ENCODE results near the gene SERTAD4. TPM values are rescaled to one million over a fixed set of nuclear protein-coding genes. Genes with fewer than 3 reads are reported as not detected.

SERTAD4 gene
- total and polyA plus RNA-seq, 2 of the 8 experiments (the other 6 are each of a cell fraction or from before 2014, with no cell fraction given) = 0.54 to 3.2 TPM

DNA sequence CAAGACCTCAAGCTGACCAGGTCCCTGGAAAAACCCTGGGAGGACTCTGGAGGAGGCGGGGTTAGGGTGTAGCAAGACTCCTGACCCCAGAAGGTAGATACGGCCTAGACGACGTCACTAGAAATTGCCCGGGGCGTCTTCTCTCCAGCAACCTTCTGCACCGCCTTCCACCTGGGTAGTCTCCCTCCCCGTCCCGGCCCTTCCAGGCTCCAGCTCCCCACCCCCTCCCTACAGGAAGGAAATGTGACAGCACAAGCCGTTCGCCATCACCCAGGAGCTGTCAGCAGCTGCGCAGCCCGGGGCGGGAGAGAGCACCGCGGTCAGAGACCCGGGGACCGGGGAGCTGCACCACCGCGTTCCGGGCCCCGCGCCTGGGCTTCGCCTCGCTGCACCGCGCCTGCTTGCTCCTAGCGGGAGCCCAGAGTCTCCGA lies 20.0 kb downstream of the SERTAD4 start (continued):
- TF ChIP-seq, protein P1, sequence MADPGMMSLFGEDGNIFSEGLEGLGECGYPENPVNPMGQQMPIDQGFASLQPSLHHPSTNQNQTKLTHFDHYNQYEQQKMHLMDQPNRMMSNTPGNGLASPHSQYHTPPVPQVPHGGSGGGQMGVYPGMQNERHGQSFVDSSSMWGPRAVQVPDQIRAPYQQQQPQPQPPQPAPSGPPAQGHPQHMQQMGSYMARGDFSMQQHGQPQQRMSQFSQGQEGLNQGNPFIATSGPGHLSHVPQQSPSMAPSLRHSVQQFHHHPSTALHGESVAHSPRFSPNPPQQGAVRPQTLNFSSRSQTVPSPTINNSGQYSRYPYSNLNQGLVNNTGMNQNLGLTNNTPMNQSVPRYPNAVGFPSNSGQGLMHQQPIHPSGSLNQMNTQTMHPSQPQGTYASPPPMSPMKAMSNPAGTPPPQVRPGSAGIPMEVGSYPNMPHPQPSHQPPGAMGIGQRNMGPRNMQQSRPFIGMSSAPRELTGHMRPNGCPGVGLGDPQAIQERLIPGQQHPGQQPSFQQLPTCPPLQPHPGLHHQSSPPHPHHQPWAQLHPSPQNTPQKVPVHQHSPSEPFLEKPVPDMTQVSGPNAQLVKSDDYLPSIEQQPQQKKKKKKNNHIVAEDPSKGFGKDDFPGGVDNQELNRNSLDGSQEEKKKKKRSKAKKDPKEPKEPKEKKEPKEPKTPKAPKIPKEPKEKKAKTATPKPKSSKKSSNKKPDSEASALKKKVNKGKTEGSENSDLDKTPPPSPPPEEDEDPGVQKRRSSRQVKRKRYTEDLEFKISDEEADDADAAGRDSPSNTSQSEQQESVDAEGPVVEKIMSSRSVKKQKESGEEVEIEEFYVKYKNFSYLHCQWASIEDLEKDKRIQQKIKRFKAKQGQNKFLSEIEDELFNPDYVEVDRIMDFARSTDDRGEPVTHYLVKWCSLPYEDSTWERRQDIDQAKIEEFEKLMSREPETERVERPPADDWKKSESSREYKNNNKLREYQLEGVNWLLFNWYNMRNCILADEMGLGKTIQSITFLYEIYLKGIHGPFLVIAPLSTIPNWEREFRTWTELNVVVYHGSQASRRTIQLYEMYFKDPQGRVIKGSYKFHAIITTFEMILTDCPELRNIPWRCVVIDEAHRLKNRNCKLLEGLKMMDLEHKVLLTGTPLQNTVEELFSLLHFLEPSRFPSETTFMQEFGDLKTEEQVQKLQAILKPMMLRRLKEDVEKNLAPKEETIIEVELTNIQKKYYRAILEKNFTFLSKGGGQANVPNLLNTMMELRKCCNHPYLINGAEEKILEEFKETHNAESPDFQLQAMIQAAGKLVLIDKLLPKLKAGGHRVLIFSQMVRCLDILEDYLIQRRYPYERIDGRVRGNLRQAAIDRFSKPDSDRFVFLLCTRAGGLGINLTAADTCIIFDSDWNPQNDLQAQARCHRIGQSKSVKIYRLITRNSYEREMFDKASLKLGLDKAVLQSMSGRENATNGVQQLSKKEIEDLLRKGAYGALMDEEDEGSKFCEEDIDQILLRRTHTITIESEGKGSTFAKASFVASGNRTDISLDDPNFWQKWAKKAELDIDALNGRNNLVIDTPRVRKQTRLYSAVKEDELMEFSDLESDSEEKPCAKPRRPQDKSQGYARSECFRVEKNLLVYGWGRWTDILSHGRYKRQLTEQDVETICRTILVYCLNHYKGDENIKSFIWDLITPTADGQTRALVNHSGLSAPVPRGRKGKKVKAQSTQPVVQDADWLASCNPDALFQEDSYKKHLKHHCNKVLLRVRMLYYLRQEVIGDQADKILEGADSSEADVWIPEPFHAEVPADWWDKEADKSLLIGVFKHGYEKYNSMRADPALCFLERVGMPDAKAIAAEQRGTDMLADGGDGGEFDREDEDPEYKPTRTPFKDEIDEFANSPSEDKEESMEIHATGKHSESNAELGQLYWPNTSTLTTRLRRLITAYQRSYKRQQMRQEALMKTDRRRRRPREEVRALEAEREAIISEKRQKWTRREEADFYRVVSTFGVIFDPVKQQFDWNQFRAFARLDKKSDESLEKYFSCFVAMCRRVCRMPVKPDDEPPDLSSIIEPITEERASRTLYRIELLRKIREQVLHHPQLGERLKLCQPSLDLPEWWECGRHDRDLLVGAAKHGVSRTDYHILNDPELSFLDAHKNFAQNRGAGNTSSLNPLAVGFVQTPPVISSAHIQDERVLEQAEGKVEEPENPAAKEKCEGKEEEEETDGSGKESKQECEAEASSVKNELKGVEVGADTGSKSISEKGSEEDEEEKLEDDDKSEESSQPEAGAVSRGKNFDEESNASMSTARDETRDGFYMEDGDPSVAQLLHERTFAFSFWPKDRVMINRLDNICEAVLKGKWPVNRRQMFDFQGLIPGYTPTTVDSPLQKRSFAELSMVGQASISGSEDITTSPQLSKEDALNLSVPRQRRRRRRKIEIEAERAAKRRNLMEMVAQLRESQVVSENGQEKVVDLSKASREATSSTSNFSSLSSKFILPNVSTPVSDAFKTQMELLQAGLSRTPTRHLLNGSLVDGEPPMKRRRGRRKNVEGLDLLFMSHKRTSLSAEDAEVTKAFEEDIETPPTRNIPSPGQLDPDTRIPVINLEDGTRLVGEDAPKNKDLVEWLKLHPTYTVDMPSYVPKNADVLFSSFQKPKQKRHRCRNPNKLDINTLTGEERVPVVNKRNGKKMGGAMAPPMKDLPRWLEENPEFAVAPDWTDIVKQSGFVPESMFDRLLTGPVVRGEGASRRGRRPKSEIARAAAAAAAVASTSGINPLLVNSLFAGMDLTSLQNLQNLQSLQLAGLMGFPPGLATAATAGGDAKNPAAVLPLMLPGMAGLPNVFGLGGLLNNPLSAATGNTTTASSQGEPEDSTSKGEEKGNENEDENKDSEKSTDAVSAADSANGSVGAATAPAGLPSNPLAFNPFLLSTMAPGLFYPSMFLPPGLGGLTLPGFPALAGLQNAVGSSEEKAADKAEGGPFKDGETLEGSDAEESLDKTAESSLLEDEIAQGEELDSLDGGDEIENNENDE (IDR thresholded peaks at IDR 0.05; ENCODE audit: insufficient replicate concordance, low read length) = no peak
- TF ChIP-seq, protein P2, sequence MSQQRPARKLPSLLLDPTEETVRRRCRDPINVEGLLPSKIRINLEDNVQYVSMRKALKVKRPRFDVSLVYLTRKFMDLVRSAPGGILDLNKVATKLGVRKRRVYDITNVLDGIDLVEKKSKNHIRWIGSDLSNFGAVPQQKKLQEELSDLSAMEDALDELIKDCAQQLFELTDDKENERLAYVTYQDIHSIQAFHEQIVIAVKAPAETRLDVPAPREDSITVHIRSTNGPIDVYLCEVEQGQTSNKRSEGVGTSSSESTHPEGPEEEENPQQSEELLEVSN (IDR thresholded peaks at IDR 0.05) = peak; percentile 28; the same call in 1 of the 2 replicates
- TF ChIP-seq RNF2 (IDR thresholded peaks at IDR 0.05; ENCODE audit: borderline replicate concordance, low read depth, low read length, missing control alignments, poor library complexity, severe bottlenecking) = no peak
- peak in 1 of 2 experiments; percentile 42; a peak in 1 of 3 replicates for TF ChIP-seq POLR2A (IDR thresholded peaks at IDR 0.05; ENCODE audit: control extremely low read depth in 1 of 2, low read depth in 2 of 2, low read length in 2 of 2)
- TF ChIP-seq ZNF274 (IDR thresholded peaks at IDR 0.05; ENCODE audit: borderline replicate concordance, extremely low read depth, low read length) = no peak
- TF ChIP-seq SP1 (IDR thresholded peaks at IDR 0.05; ENCODE audit: low read depth, low read length) = no peak
- no peak for TF ChIP-seq POLR2AphosphoS5 (IDR thresholded peaks at IDR 0.05; ENCODE audit: low read depth, low read length)

Measured in H1 (cell line).